ENCODE data around the gene KRT75.

Gene KRT75

GRCh38 chr12:52440821-52441319 is 6.7 kb upstream of the KRT75 start:
- TF ChIP-seq CTCF (IDR thresholded peaks at IDR 0.05; ENCODE audit: low read depth, low read length, missing control alignments), result no peak
- DNase-seq (ENCODE audit: extremely low read depth, low read depth), result no peak

GRCh38 chr12:52439845-52440244 is 5.7 kb upstream of the KRT75 start:
- no peak overlapping the region for H3K4me3 ChIP-seq (replicated peaks; ENCODE audit: low read depth, low read length)
- no peak for DNase-seq (ENCODE audit: extremely low read depth, low read depth)
- no peak for TF ChIP-seq CTCF (IDR thresholded peaks at IDR 0.05; ENCODE audit: low read depth, low read length, missing control alignments)

More at GRCh38 chr12:52440821-52441319, 6.7 kb upstream of the KRT75 start:
- H3K4me3 ChIP-seq (replicated peaks; ENCODE audit: low read depth, low read length), result no peak overlapping the region

DNA sequence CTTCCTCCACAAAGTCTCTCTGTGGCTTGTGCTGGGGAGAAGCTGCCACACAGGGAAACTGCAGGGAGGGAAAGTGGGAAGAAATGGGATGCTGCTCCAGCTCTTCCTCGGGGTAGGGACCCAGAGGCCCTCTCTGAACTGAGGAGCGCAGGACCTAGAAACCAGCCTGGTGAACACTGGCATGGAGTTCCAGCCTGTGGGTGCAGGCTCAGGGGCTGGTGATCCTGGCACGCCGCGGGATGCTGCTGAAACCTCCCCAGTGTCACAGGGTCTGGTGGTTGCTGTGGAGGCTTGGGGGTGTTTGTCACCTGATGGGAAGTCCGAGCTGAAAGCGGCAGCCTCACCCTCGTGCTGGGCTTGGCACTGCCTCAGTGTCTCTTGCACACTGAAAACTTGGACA is 5.2 kb upstream of the KRT75 start:
- TF ChIP-seq CTCF (IDR thresholded peaks at IDR 0.05; ENCODE audit: low read depth, low read length, missing control alignments), result no peak
- H3K4me3 ChIP-seq (replicated peaks; ENCODE audit: low read depth, low read length), result no peak overlapping the region
- no peak for DNase-seq (ENCODE audit: extremely low read depth, low read depth)

GRCh38 chr12:52438305-52439301 is 4.4 kb upstream of the KRT75 start:
- no peak overlapping the region for H3K4me3 ChIP-seq (replicated peaks; ENCODE audit: low read depth, low read length)
- DNase-seq (ENCODE audit: extremely low read depth, low read depth), result no peak
- TF ChIP-seq CTCF (IDR thresholded peaks at IDR 0.05; ENCODE audit: low read depth, low read length, missing control alignments), result no peak

DNA sequence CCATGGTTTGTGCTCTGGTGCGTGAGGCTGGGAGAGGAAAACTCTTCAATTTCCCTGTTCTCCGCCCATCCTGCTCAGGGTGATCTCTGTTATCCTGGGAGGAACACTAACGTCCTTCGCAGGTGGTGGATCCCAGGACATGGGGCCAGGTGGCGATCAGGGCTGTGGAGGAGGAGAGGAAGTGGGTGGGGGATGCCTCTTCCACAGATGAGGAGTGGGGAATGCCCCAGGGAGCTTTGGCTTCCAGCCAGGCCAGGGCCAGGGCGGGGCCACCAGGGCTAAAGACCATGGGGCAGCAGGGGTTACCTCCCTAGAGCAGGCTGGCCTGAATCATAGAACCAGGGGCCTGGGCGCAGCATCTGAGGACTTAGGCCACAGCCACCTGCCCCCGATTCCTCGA is 3.3 kb upstream of the KRT75 start:
- H3K4me3 ChIP-seq (replicated peaks; ENCODE audit: low read depth, low read length), result no peak overlapping the region
- no peak for DNase-seq (ENCODE audit: extremely low read depth, low read depth)
- TF ChIP-seq CTCF (IDR thresholded peaks at IDR 0.05; ENCODE audit: low read depth, low read length, missing control alignments), result no peak

- no peak for DNase-seq (ENCODE audit: extremely low read depth, low read depth)
- no peak overlapping the region for H3K4me3 ChIP-seq (replicated peaks; ENCODE audit: low read depth, low read length)
These were observed 2.8 kb upstream of the KRT75 start for GRCh38 chr12:52436828-52437474.

More at GRCh38 chr12:52436828-52437474, 2.8 kb upstream of the KRT75 start:
- no peak for TF ChIP-seq CTCF (IDR thresholded peaks at IDR 0.05; ENCODE audit: low read depth, low read length, missing control alignments)

Data from HFF-Myc (cell line).